ENCODE data around the gene CAVIN3.

- TF ChIP-seq, protein P1, sequence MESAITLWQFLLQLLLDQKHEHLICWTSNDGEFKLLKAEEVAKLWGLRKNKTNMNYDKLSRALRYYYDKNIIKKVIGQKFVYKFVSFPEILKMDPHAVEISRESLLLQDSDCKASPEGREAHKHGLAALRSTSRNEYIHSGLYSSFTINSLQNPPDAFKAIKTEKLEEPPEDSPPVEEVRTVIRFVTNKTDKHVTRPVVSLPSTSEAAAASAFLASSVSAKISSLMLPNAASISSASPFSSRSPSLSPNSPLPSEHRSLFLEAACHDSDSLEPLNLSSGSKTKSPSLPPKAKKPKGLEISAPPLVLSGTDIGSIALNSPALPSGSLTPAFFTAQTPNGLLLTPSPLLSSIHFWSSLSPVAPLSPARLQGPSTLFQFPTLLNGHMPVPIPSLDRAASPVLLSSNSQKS (CRISPR knock-in tag; IDR thresholded peaks at IDR 0.05), result no peak
- TF ChIP-seq ZNF274 (IDR thresholded peaks at IDR 0.05; ENCODE audit: borderline replicate concordance, low read depth, low read length) (no peak), RAD21 (CRISPR knock-in tag; conservative IDR thresholded peaks at IDR 0.05 in 1 of 2, IDR thresholded peaks at IDR 0.05 in 1 of 2) (no peak)
- TF ChIP-seq, protein P2, sequence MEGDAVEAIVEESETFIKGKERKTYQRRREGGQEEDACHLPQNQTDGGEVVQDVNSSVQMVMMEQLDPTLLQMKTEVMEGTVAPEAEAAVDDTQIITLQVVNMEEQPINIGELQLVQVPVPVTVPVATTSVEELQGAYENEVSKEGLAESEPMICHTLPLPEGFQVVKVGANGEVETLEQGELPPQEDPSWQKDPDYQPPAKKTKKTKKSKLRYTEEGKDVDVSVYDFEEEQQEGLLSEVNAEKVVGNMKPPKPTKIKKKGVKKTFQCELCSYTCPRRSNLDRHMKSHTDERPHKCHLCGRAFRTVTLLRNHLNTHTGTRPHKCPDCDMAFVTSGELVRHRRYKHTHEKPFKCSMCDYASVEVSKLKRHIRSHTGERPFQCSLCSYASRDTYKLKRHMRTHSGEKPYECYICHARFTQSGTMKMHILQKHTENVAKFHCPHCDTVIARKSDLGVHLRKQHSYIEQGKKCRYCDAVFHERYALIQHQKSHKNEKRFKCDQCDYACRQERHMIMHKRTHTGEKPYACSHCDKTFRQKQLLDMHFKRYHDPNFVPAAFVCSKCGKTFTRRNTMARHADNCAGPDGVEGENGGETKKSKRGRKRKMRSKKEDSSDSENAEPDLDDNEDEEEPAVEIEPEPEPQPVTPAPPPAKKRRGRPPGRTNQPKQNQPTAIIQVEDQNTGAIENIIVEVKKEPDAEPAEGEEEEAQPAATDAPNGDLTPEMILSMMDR (IDR thresholded peaks at IDR 0.05 in 2 of 3, conservative IDR thresholded peaks at IDR 0.05 in 1 of 3; ENCODE audit: insufficient read depth in 2 of 3, low read depth in 1 of 3, low read length in 3 of 3), result no peak
These were observed 8.0 kb upstream of the CAVIN3 start for GRCh38 chr11:6328321-6328720.

Data from K562 (cell line).